Astrocyte (in vitro differentiated cells and primary cell): Measurements from ENCODE around the gene PXDN.

Experiments
- CTCF ChIP-seq: IDR thresholded peaks from 2 replicates; pipeline ENCODE4 v1.5.1; 2011; ENCODE audit warnings: low read depth, mild to moderate bottlenecking, inconsistent platforms, low read length, moderate library complexity; ENCODE audit not compliant: insufficient read depth
- EZH2 ChIP-seq: IDR thresholded peaks from 2 replicates; pipeline ENCODE4 v1.6.1; 2012; ENCODE audit warnings: mild to moderate bottlenecking, low read length, inconsistent platforms; ENCODE audit not compliant: insufficient read depth

GRCh38 chr2:1661891-1662605 lies 82.3 kb downstream of the PXDN start:
- no peak for TF ChIP-seq CTCF
- no peak for TF ChIP-seq EZH2
